ENCODE data around the gene EMC1.
"Not testable (repeated sequence)": the region's sequence is repeated elsewhere in the genome, so short reads cannot be mapped to it uniquely, and the experiment has no call there.

EMC1 gene

GRCh38 chr1:19220080-19220846, 31.1 kb downstream of the EMC1 start:
- in situ Hi-C loops (cut with MboI; ENCODE audit: low sequenced_read_pairs), result no loop called here

GRCh38 chr1:19219451-19219850, 31.9 kb downstream of the EMC1 start:
- in situ Hi-C loops (cut with MboI; ENCODE audit: low sequenced_read_pairs), result no loop called here

- in situ Hi-C loops (cut with MboI; ENCODE audit: low sequenced_read_pairs), result not testable (repeated sequence)
Observed at GRCh38 chr1:19216585-19216984, 34.7 kb downstream of the EMC1 start.

GRCh38 chr1:19213580-19213979, 37.7 kb downstream of the EMC1 start:
- in situ Hi-C loops (cut with MboI; ENCODE audit: low sequenced_read_pairs), result no loop called here

GRCh38 chr1:19212167-19212566, 39.2 kb downstream of the EMC1 start:
- in situ Hi-C loops (cut with MboI; ENCODE audit: low sequenced_read_pairs), result no loop called here

- in situ Hi-C loops (cut with MboI; ENCODE audit: low sequenced_read_pairs), result no loop called here
Observed at GRCh38 chr1:19210772-19211549, 40.4 kb downstream of the EMC1 start.

- in situ Hi-C loops (cut with MboI; ENCODE audit: low sequenced_read_pairs), result no loop called here
Observed at GRCh38 chr1:19209990-19210771, 41.1 kb downstream of the EMC1 start, which contains the start of gene UBR4. TSS of gene UBR4 (minus strand) at chr1:19210266. CDS start at chr1:19210248, 18 bp downstream.

- in situ Hi-C loops (cut with MboI; ENCODE audit: low sequenced_read_pairs), result no loop called here
Observed at GRCh38 chr1:19209439-19209989, 41.8 kb downstream of the EMC1 start.

GRCh38 chr1:19208710-19209438, 42.5 kb downstream of the EMC1 start:
- in situ Hi-C loops (cut with MboI; ENCODE audit: low sequenced_read_pairs), result no loop called here

GRCh38 chr1:19206947-19207346, 44.4 kb downstream of the EMC1 start:
- in situ Hi-C loops (cut with MboI; ENCODE audit: low sequenced_read_pairs), result no loop called here

GRCh38 chr1:19205845-19206244, 45.5 kb downstream of the EMC1 start:
- in situ Hi-C loops (cut with MboI; ENCODE audit: low sequenced_read_pairs), result no loop called here

GRCh38 chr1:19205403-19205802, 45.9 kb downstream of the EMC1 start:
- in situ Hi-C loops (cut with MboI; ENCODE audit: low sequenced_read_pairs), result no loop called here

GRCh38 chr1:19204446-19205266, 46.7 kb downstream of the EMC1 start:
- in situ Hi-C loops (cut with MboI; ENCODE audit: low sequenced_read_pairs), result no loop called here

- in situ Hi-C loops (cut with MboI; ENCODE audit: low sequenced_read_pairs), result no loop called here
Observed at GRCh38 chr1:19203440-19203839, 47.9 kb downstream of the EMC1 start.

GRCh38 chr1:19202396-19202795, 48.9 kb downstream of the EMC1 start:
- in situ Hi-C loops (cut with MboI; ENCODE audit: low sequenced_read_pairs), result no loop called here

- in situ Hi-C loops (cut with MboI; ENCODE audit: low sequenced_read_pairs), result no loop called here
Observed at GRCh38 chr1:19199969-19200604, 51.2 kb downstream of the EMC1 start.

- in situ Hi-C loops (cut with MboI; ENCODE audit: low sequenced_read_pairs), result no loop called here
Observed at GRCh38 chr1:19199329-19199968, 51.9 kb downstream of the EMC1 start.

GRCh38 chr1:19198820-19199219, 52.5 kb downstream of the EMC1 start:
- in situ Hi-C loops (cut with MboI; ENCODE audit: low sequenced_read_pairs), result no loop called here

- in situ Hi-C loops (cut with MboI; ENCODE audit: low sequenced_read_pairs), result no loop called here
Observed at GRCh38 chr1:19197845-19198244, 53.5 kb downstream of the EMC1 start.
